ENCODE results near the gene PROZ. TPM values are rescaled to one million over a fixed set of nuclear protein-coding genes. Genes with fewer than 3 reads are reported as not detected.

PROZ gene
- total RNA-seq, 2 experiments from 2014 or later: not detected

- Histone ChIP-seq H3K9me2 (ENCODE audit: insufficient read depth, low read length) (no peaks in the 10 kb centered on the region), H3K36me3 (ENCODE audit: insufficient read depth, low read length) (no peaks in the 10 kb centered on the region), H4K20me1 (ENCODE audit: insufficient read depth, low read length) (no peaks in the 10 kb centered on the region), H3K79me2 (ENCODE audit: insufficient read depth, low read depth, low read length) (no peaks in the 10 kb centered on the region), H3K4me1 (ENCODE audit: insufficient read depth, low read length, poor library complexity, severe bottlenecking) (no peaks in the 10 kb centered on the region), H3K4me3 (ENCODE audit: low read depth, low read length, poor library complexity, severe bottlenecking) (no peak overlapping the region), H3K9me3 (ENCODE audit: low read length) (no peaks in the 10 kb centered on the region), H3K27ac (ENCODE audit: low read depth, low read length, poor library complexity, severe bottlenecking) (no peak overlapping the region), H2AFZ (ENCODE audit: low read length) (no peak overlapping the region), H3K4me2 (ENCODE audit: low read length) (no peak overlapping the region)
- POLR2A ChIA-PET: no interaction called here
- intact Hi-C loops (cut with micrococcal nuclease; ENCODE audit: unreplicated experiment): no loop called here
- no TSS peak for BruUV-seq (replicated peaks)
- DNase-seq (ENCODE audit: low spot score): no peak
- TF ChIP-seq EZH2phosphoT487 (IDR thresholded peaks at IDR 0.05; ENCODE audit: borderline replicate concordance, low read depth, low read length) (no peak), CTCF (conservative IDR thresholded peaks at IDR 0.05; ENCODE audit: low read length) (no peak)
- CTCF ChIA-PET (ENCODE audit: unreplicated experiment): no interaction called here
These were observed 36.4 kb upstream of the PROZ start for GRCh38 chr13:113121928-113122471.

- Histone ChIP-seq H3K36me3 (ENCODE audit: insufficient read depth, low read length) (no peaks in the 10 kb centered on the region), H2AFZ (ENCODE audit: low read length) (no peak within 1 kb of the TSS), H3K9me2 (ENCODE audit: insufficient read depth, low read length) (no peaks in the 10 kb centered on the region), H3K4me3 (ENCODE audit: low read depth, low read length, poor library complexity, severe bottlenecking) (no peak within 1 kb of the TSS), H3K4me2 (ENCODE audit: low read length) (no peak within 1 kb of the TSS), H3K79me2 (ENCODE audit: insufficient read depth, low read depth, low read length) (no peaks in the 10 kb centered on the region), H3K9me3 (ENCODE audit: low read length) (no peaks in the 10 kb centered on the region), H3K27ac (ENCODE audit: low read depth, low read length, poor library complexity, severe bottlenecking) (no peak within 1 kb of the TSS), H3K4me1 (ENCODE audit: insufficient read depth, low read length, poor library complexity, severe bottlenecking) (no peaks in the 10 kb centered on the region), H4K20me1 (ENCODE audit: insufficient read depth, low read length) (no peaks in the 10 kb centered on the region)
- POLR2A ChIA-PET: no interaction called here
- no TSS peak for BruUV-seq (replicated peaks)
- intact Hi-C loops (cut with micrococcal nuclease; ENCODE audit: unreplicated experiment): no loop called here
- TF ChIP-seq CTCF (conservative IDR thresholded peaks at IDR 0.05; ENCODE audit: low read length) (no peak), EZH2phosphoT487 (IDR thresholded peaks at IDR 0.05; ENCODE audit: borderline replicate concordance, low read depth, low read length) (no peak)
- CTCF ChIA-PET (ENCODE audit: unreplicated experiment): no interaction called here
- no peak for DNase-seq (ENCODE audit: low spot score)
These were observed 35.8 kb upstream of the PROZ start, which contains the start of gene F10 for GRCh38 chr13:113122550-113123225. TSS of gene F10 (plus strand) at chr13:113122799. CDS start at chr13:113122856, 57 bp downstream.
